HepG2 (cell line): ENCODE results near the gene BBS9. TPM values are rescaled to one million over a fixed set of nuclear protein-coding genes. Genes with fewer than 3 reads are reported as not detected.

Source experiments
- ATAC-seq: fragments of 200-7000 bp; cut with Tn5 transposase; 3 replicates; pipeline ENCODE4 v1.9.1; 2020; ENCODE audit warnings: mild to moderate bottlenecking, moderate library complexity
- BruUV-seq: library from RNA; stranded (reverse); fragments of 400-500 nt; replicated peaks from 2 replicates; lab custom pipeline; 2021; lab: Mats Ljungman, UMichigan
- CTCF ChIA-PET: fragments of 300-600 bp; formaldehyde crosslinking; extraction: SDS; loops from one replicate; lab custom pipeline; 2021; ENCODE audit warnings: low total read pairs, inconsistent platforms, low intra/inter-chr PET ratio; lab: Yijun Ruan, JAX
- POLR2A ChIA-PET: fragments of 350-600 bp; sonication (Branson Sonifier 250); formaldehyde crosslinking; loops from one replicate; lab custom pipeline; 2020; ENCODE audit warnings: antibody characterized with exemption, inconsistent platforms; lab: Yijun Ruan, JAX
- DNase-seq: peaks from one replicate; pipeline ENCODE4 v3.0.0-alpha.2; 2015; ENCODE audit warnings: low spot score
- FAIRE-seq: peaks from 3 replicates; lab custom pipeline; 2011; peaks lifted over from hg19 to GRCh38; lab: Jason Lieb, UNC
- H2AFZ ChIP-seq: one replicate; pipeline ENCODE4 v1.6.1; 2011; ENCODE audit warnings: low read length, inconsistent platforms
- H3K27ac ChIP-seq: fragments of 300-600 bp; 3 replicates; pipeline ENCODE4 v1.8.0; 2011; ENCODE audit warnings: mixed run types, mild to moderate bottlenecking, mixed read lengths, low read length, inconsistent platforms; ENCODE audit not compliant: insufficient read depth; ENCODE audit errors: extremely low read length
- H3K27me3 ChIP-seq, 2 experiments: fragments of 200-600 bp in 1 of 2; 2 replicates in 1 of 2; 3 replicates in 1 of 2; pipeline versions ENCODE4 v1.6.0 to v1.8.0; 2011; ENCODE audit warnings: low read length in 2 of 2, mild to moderate bottlenecking in 2 of 2, moderate library complexity in 2 of 2, inconsistent platforms in 1 of 2; ENCODE audit not compliant: insufficient read depth in 2 of 2, control insufficient read depth in 1 of 2
- H3K36me3 ChIP-seq, 2 experiments: fragments of 200-600 bp in 1 of 2; replicated peaks in 1 of 2; 2 replicates in 1 of 2; 3 replicates in 1 of 2; pipeline versions ENCODE4 v1.5.1 to v1.8.0; 2011; ENCODE audit warnings: low read length in 2 of 2, inconsistent platforms in 1 of 2; ENCODE audit not compliant: insufficient read depth in 2 of 2, control insufficient read depth in 1 of 2
- H3K4me1 ChIP-seq: 2 replicates; pipeline ENCODE4 v1.5.1; 2012; ENCODE audit warnings: low read length, inconsistent platforms; ENCODE audit not compliant: insufficient read depth
- H3K4me2 ChIP-seq: 2 replicates; pipeline ENCODE4 v1.6.0; 2011; ENCODE audit warnings: low read depth, low read length, inconsistent platforms
- H3K4me3 ChIP-seq, 3 experiments: fragments of 200-600 bp in 1 of 3; sonication (generic), shearing (Covaris generic) in 1 of 3; replicated peaks in 1 of 3; 2 replicates each; pipeline ENCODE4 v1.5.1; 2011 to 2016; ENCODE audit warnings: low read length in 3 of 3, inconsistent platforms in 2 of 3, low read depth in 2 of 3, mild to moderate bottlenecking in 2 of 3, control low read depth in 1 of 3, mixed read lengths in 1 of 3; ENCODE audit not compliant: insufficient read depth in 1 of 3
- H3K79me2 ChIP-seq: one replicate; pipeline ENCODE4 v1.6.1; 2011; ENCODE audit warnings: low read length, inconsistent platforms; ENCODE audit not compliant: insufficient read depth
- H3K9ac ChIP-seq: 2 replicates; pipeline ENCODE4 v1.6.0; 2011; ENCODE audit warnings: mild to moderate bottlenecking, low read depth, low read length, inconsistent platforms; ENCODE audit not compliant: insufficient read depth
- H3K9me3 ChIP-seq: 2 replicates; pipeline ENCODE4 v1.5.1; 2012; ENCODE audit warnings: mild to moderate bottlenecking, low read length
- H4K20me1 ChIP-seq: 2 replicates; pipeline ENCODE4 v1.6.0; 2011; ENCODE audit warnings: inconsistent platforms, mild to moderate bottlenecking, low read length, moderate library complexity; ENCODE audit not compliant: insufficient read depth
- ARNT2 ChIP-seq: sonication (generic); formaldehyde crosslinking; IDR thresholded peaks from 2 replicates; pipeline ENCODE4 v1.8.0; 2022; ENCODE audit warnings: mild to moderate bottlenecking, low read depth, missing genetic modification reagents, moderate library complexity
- CHD2 ChIP-seq: IDR thresholded peaks from 2 replicates; pipeline ENCODE4 v1.6.1; 2011; ENCODE audit warnings: low read depth, low read length, improper control_type of control experiment
- HCFC1 ChIP-seq: fragments of 150-350 bp; IDR thresholded peaks from 2 replicates; pipeline ENCODE4 v1.6.1; 2014; ENCODE audit warnings: low read depth, low read length
- IKZF4 ChIP-seq: sonication (generic); formaldehyde crosslinking; IDR thresholded peaks from 2 replicates; pipeline ENCODE4 v1.5.1; 2020; ENCODE audit warnings: borderline replicate concordance, mild to moderate bottlenecking, low read depth, missing genetic modification reagents; ENCODE audit errors: not compliant biosample characterization
- MXD4 ChIP-seq: IDR thresholded peaks from 2 replicates; pipeline ENCODE4 v1.6.1; 2016; ENCODE audit warnings: mild to moderate bottlenecking, missing biosample characterization, missing genetic modification reagents
- MZF1 ChIP-seq: sonication (generic); formaldehyde crosslinking; IDR thresholded peaks from 2 replicates; pipeline ENCODE4 v1.8.1; 2023; ENCODE audit warnings: mild to moderate bottlenecking, missing genetic modification reagents, borderline replicate concordance
- NR2F6 ChIP-seq, 2 experiments: IDR thresholded peaks; 2 replicates each; pipeline ENCODE4 v1.6.1; 2016; ENCODE audit warnings: antibody characterized with exemption in 1 of 2, mild to moderate bottlenecking in 1 of 2
- TOE1 ChIP-seq: sonication (generic); formaldehyde crosslinking; IDR thresholded peaks from 2 replicates; pipeline ENCODE4 v1.4.0; 2020; ENCODE audit warnings: mild to moderate bottlenecking, missing genetic modification reagents
- ZBTB25 ChIP-seq: IDR thresholded peaks from 2 replicates; pipeline ENCODE4 v1.6.1; 2018; ENCODE audit warnings: missing genetic modification reagents
- ZBTB40 ChIP-seq, 2 experiments: fragments of 450-650 bp in 1 of 2; sonication (generic) in 1 of 2; formaldehyde crosslinking in 1 of 2; IDR thresholded peaks; 2 replicates each; pipeline versions ENCODE4 v1.6.1 to v1.8.0; 2016 to 2022; ENCODE audit warnings: antibody characterized with exemption in 1 of 2, mild to moderate bottlenecking in 1 of 2, missing genetic modification reagents in 1 of 2
- ZFY ChIP-seq: sonication (generic); formaldehyde crosslinking; IDR thresholded peaks from 2 replicates; pipeline ENCODE4 v1.4.0; 2020; ENCODE audit warnings: missing genetic modification reagents
- ZNF629 ChIP-seq: sonication (generic); formaldehyde crosslinking; conservative IDR thresholded peaks from 2 replicates; pipeline ENCODE4 v1.5.0; 2020; ENCODE audit warnings: missing genetic modification reagents
- ZNF703 ChIP-seq: sonication (generic); formaldehyde crosslinking; IDR thresholded peaks from 2 replicates; pipeline ENCODE4 v1.5.1; 2020; ENCODE audit warnings: missing genetic modification reagents, mild to moderate bottlenecking, moderate library complexity, borderline replicate concordance
- ZNF766 ChIP-seq: sonication (generic); formaldehyde crosslinking; IDR thresholded peaks from 2 replicates; pipeline ENCODE4 v1.5.0; 2020; ENCODE audit warnings: missing genetic modification reagents, borderline replicate concordance
- WGBS: methylation state at CpG from one replicate; pipeline ENCODE4 v1.1.6; 2017; ENCODE audit warnings: low lambda C conversion rate; 5-methylcytosine and 5-hydroxymethylcytosine counted together
- in situ Hi-C: cut with HindIII; loops from 2 replicates; pipeline ENCODE4 v1.10.0; 2017; ENCODE audit warnings: low pct_unique_long_range_greater_than_20kb; ENCODE audit not compliant: extremely low pct_ligation_motif_present
- intact Hi-C: fragments of 100-400 bp; cut with micrococcal nuclease; formaldehyde crosslinking; loops from one replicate; pipeline ENCODE4 v1.10.0; 2022; ENCODE audit not compliant: unreplicated experiment
- polyA plus RNA-seq, 8 experiments: library from polyadenylated mRNA; depleted of rRNA in 3 of 8; stranded (reverse) in 7 of 8; unstranded in 1 of 8; fragments of >200 nt; fragmentation: Illumina TruSeq in 4 of 8; extraction: Trizol in 4 of 8; gene quantifications; 2 replicates each; pipeline versions ENCODE4 v1.2.1 to v1.2.3, GENCODE V29; 2011 to 2016; ENCODE audit warnings: low read depth in 4 of 8, missing spikeins in 1 of 8, mixed read lengths in 1 of 8; ENCODE audit not compliant: insufficient read depth in 1 of 8
- total RNA-seq, 5 experiments: library from RNA; depleted of rRNA; stranded (reverse); fragments of >200 nt; fragmentation: Illumina TruSeq; extraction: Trizol; gene quantifications; 2 replicates each; pipeline ENCODE4 v1.2.3, GENCODE V29; 2016; ENCODE audit warnings: low read depth in 1 of 5

The BBS9 gene
- total and polyA plus RNA-seq, 2 of the 13 experiments (the other 11 are each of a cell fraction or from before 2014, with no cell fraction given), result 5.1 to 7.8 TPM

GRCh38 chr7:33563651-33564050 lies 434.3 kb downstream of the BBS9 start:
- FAIRE-seq (no peak), DNase-seq (no peak)
- intact Hi-C loops (no loop called here), in situ Hi-C loops (no loop called here)
- no TSS peak for BruUV-seq
- no peaks in the 10 kb centered on the region for H3K36me3 ChIP-seq
- no peaks in the 10 kb centered on the region for H3K9me3 ChIP-seq
- no peak overlapping the region for H3K27ac ChIP-seq
- no peak overlapping the region for H2AFZ ChIP-seq
- no peak overlapping the region for H3K4me2 ChIP-seq
- no peaks in the 10 kb centered on the region for H4K20me1 ChIP-seq
- POLR2A ChIA-PET, result no interaction called here
- no peaks in the 10 kb centered on the region for H3K27me3 ChIP-seq
- CTCF ChIA-PET, result no interaction called here
- TF ChIP-seq NR2F6 (IDR thresholded peaks at IDR 0.05) (no peak), NR2F6 (CRISPR knock-in tag; IDR thresholded peaks at IDR 0.05) (no peak), IKZF4 (no peak), ZFY (no peak), ZBTB25 (CRISPR knock-in tag) (no peak), CHD2 (no peak), ARNT2 (CRISPR knock-in tag) (no peak), TOE1 (CRISPR knock-in tag) (no peak), ZNF766 (CRISPR knock-in tag) (no peak), ZNF629 (CRISPR knock-in tag) (no peak), MXD4 (no peak), HCFC1 (no peak), ZBTB40 (IDR thresholded peaks at IDR 0.05) (no peak), ZBTB40 (CRISPR knock-in tag; IDR thresholded peaks at IDR 0.05) (no peak), ZNF703 (CRISPR knock-in tag) (no peak), MZF1 (CRISPR knock-in tag) (no peak)
- TF ChIP-seq, all 625 proteins: peak for 0
- WGBS, result 80% methylated on average over 7 of the region's 7 CpGs
- Histone ChIP-seq H3K4me1 (no peaks in the 10 kb centered on the region), H3K4me3 (no peak overlapping the region), H3K79me2 (no peaks in the 10 kb centered on the region), H3K9ac (no peak overlapping the region)
- no peak for ATAC-seq
